Measurements from ENCODE around the gene ITSN1.

DNA sequence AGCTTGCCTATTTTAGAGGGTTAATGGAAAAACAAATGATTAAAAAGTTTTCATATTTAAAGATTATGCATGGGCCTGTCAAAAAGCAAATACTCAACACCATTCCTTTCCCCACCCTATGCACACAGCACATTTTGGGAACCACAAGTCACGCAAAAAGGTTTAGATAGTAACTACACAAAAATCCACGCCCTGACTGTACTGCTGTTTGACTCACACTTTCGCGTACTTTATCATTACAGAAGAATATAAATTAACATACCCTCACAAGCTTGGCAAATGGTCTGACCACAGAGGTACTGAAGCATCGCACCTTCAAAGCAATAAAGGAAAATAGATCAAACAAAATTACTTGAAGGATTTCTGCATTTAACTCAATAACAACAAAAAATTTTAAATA is 271.9 kb downstream of the ITSN1 start:
- TF ChIP-seq, protein P1, sequence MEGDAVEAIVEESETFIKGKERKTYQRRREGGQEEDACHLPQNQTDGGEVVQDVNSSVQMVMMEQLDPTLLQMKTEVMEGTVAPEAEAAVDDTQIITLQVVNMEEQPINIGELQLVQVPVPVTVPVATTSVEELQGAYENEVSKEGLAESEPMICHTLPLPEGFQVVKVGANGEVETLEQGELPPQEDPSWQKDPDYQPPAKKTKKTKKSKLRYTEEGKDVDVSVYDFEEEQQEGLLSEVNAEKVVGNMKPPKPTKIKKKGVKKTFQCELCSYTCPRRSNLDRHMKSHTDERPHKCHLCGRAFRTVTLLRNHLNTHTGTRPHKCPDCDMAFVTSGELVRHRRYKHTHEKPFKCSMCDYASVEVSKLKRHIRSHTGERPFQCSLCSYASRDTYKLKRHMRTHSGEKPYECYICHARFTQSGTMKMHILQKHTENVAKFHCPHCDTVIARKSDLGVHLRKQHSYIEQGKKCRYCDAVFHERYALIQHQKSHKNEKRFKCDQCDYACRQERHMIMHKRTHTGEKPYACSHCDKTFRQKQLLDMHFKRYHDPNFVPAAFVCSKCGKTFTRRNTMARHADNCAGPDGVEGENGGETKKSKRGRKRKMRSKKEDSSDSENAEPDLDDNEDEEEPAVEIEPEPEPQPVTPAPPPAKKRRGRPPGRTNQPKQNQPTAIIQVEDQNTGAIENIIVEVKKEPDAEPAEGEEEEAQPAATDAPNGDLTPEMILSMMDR (IDR thresholded peaks at IDR 0.05) = no peak
- TF ChIP-seq POLR2A (IDR thresholded peaks at IDR 0.05) = no peak
